H1 (cell line): Measurements from ENCODE around the gene TEAD1. TPM values are rescaled to one million over a fixed set of nuclear protein-coding genes. Genes with fewer than 3 reads are reported as not detected.

ENCODE experiments used
- CTCF ChIA-PET: fragments of 300-600 bp; sonication (Branson Sonifier 250); formaldehyde crosslinking; loops from one replicate; lab custom pipeline; 2021; ENCODE audit not compliant: partially characterized antibody; lab: Charles Lee
- POLR2A ChIA-PET: fragments of 300-600 bp; sonication (Branson Sonifier 250); formaldehyde crosslinking; loops from one replicate; lab custom pipeline; 2021; ENCODE audit warnings: inconsistent platforms; ENCODE audit not compliant: partially characterized antibody; lab: Charles Lee
- DNase-seq, 2 experiments: peaks; one replicate each; pipeline versions ENCODE4 v3.0.0 to v3.0.0-alpha.2; 2010 to 2022; ENCODE audit warnings: low spot score in 2 of 2, low read depth in 1 of 2, mixed read lengths in 1 of 2
- FAIRE-seq: peaks from 2 replicates; lab custom pipeline; 2011; peaks lifted over from hg19 to GRCh38; lab: Jason Lieb, UNC
- H2AFZ ChIP-seq: 2 replicates; pipeline ENCODE4 v1.8.1; 2012; ENCODE audit warnings: low read length, inconsistent platforms
- H2AK5ac ChIP-seq: 2 replicates; pipeline ENCODE4 v1.6.1; 2013; ENCODE audit warnings: low read depth, low read length
- H2BK120ac ChIP-seq: replicated peaks from 2 replicates; pipeline ENCODE3; 2013; ENCODE audit warnings: low read depth, low read length, inconsistent platforms
- H2BK12ac ChIP-seq: 2 replicates; pipeline ENCODE4 v1.6.1; 2013; ENCODE audit warnings: low read depth, low read length
- H2BK15ac ChIP-seq: 2 replicates; pipeline ENCODE4 v1.6.1; 2013; ENCODE audit warnings: low read length
- H2BK20ac ChIP-seq: 2 replicates; pipeline ENCODE4 v1.6.1; 2013; ENCODE audit warnings: low read length
- H2BK5ac ChIP-seq: 2 replicates; pipeline ENCODE4 v1.6.1; 2013; ENCODE audit warnings: low read depth, low read length
- H3K14ac ChIP-seq: 2 replicates; pipeline ENCODE4 v1.6.1; 2013; ENCODE audit warnings: inconsistent platforms; ENCODE audit not compliant: insufficient read length
- H3K18ac ChIP-seq: 2 replicates; pipeline ENCODE4 v1.6.1; 2013; ENCODE audit warnings: low read length; ENCODE audit errors: extremely low read depth
- H3K23ac ChIP-seq: 2 replicates; pipeline ENCODE4 v1.6.1; 2013; ENCODE audit warnings: inconsistent platforms; ENCODE audit not compliant: insufficient read length
- H3K23me2 ChIP-seq: 2 replicates; pipeline ENCODE4 v1.6.1; 2013; ENCODE audit warnings: low read depth, low read length
- H3K27ac ChIP-seq: 2 replicates; pipeline ENCODE4 v1.6.1; 2011; ENCODE audit warnings: low read depth, low read length, inconsistent platforms
- H3K27me3 ChIP-seq, 4 experiments: replicated peaks in 1 of 4; 1 replicate in 1 of 4; 2 replicates in 3 of 4; pipeline versions ENCODE4 v1.6.1 to v1.8.1; 2011 to 2013; ENCODE audit warnings: low read length in 3 of 4, mild to moderate bottlenecking in 3 of 4, inconsistent platforms in 2 of 4, mixed read lengths in 2 of 4, moderate library complexity in 1 of 4; ENCODE audit not compliant: control insufficient read depth in 3 of 4, insufficient read depth in 3 of 4; ENCODE audit errors: extremely low read depth in 1 of 4
- H3K36me3 ChIP-seq, 4 experiments: 2 replicates each; pipeline versions ENCODE4 v1.6.1 to v1.8.1; 2011 to 2013; ENCODE audit warnings: mild to moderate bottlenecking in 4 of 4, low read length in 3 of 4, moderate library complexity in 2 of 4, control low read depth in 1 of 4, inconsistent platforms in 1 of 4; ENCODE audit not compliant: insufficient read depth in 4 of 4, control insufficient read depth in 2 of 4
- H3K4ac ChIP-seq: replicated peaks from 2 replicates; pipeline ENCODE3; 2013; ENCODE audit warnings: low read length, low read depth, mixed read lengths, inconsistent platforms; ENCODE audit not compliant: insufficient read length
- H3K4me1 ChIP-seq, 4 experiments: replicated peaks in 1 of 4; 1 replicate in 1 of 4; 2 replicates in 3 of 4; pipeline versions ENCODE4 v1.6.1 to v1.8.1; 2011 to 2013; ENCODE audit warnings: low read length in 3 of 4, inconsistent platforms in 2 of 4, mixed read lengths in 1 of 4; ENCODE audit not compliant: insufficient read depth in 4 of 4, control insufficient read depth in 3 of 4
- H3K4me2 ChIP-seq, 2 experiments: 2 replicates each; pipeline versions ENCODE4 v1.6.1 to v1.8.1; 2011 to 2013; ENCODE audit warnings: low read depth in 2 of 2, low read length in 2 of 2, control low read depth in 1 of 2, inconsistent platforms in 1 of 2, mild to moderate bottlenecking in 1 of 2; ENCODE audit not compliant: insufficient read depth in 1 of 2
- H3K4me3 ChIP-seq, 4 experiments: fragments of 200-600, 300-600 bp in 1 of 4; sonication (generic), shearing (Covaris generic), sonication (Bioruptor Twin) in 1 of 4; 2 replicates each; pipeline versions ENCODE4 v1.5.1 to v1.8.1; 2011 to 2016; ENCODE audit warnings: low read length in 4 of 4, low read depth in 3 of 4, control low read depth in 2 of 4, inconsistent platforms in 2 of 4, mild to moderate bottlenecking in 2 of 4, mixed read lengths in 1 of 4, moderate library complexity in 1 of 4; ENCODE audit not compliant: insufficient read depth in 2 of 4; ENCODE audit errors: extremely low read depth in 1 of 4
- H3K56ac ChIP-seq: replicated peaks from 2 replicates; pipeline ENCODE3; 2013; ENCODE audit warnings: low read depth, mild to moderate bottlenecking, mixed read lengths, low read length, inconsistent platforms; ENCODE audit not compliant: insufficient read length
- H3K79me1 ChIP-seq: 2 replicates; pipeline ENCODE4 v1.6.1; 2013; ENCODE audit warnings: low read depth, low read length, control low read depth
- H3K79me2 ChIP-seq, 2 experiments: 2 replicates each; pipeline versions ENCODE4 v1.6.1 to v1.8.1; 2012 to 2013; ENCODE audit warnings: low read length in 2 of 2, mild to moderate bottlenecking in 2 of 2, inconsistent platforms in 1 of 2; ENCODE audit not compliant: insufficient read depth in 2 of 2, control insufficient read depth in 1 of 2
- H3K9ac ChIP-seq, 4 experiments: replicated peaks in 1 of 4; 1 replicate in 1 of 4; 2 replicates in 3 of 4; pipeline versions ENCODE4 v1.6.1 to v1.8.1; 2011 to 2013; ENCODE audit warnings: low read depth in 3 of 4, low read length in 3 of 4, control low read depth in 2 of 4, mild to moderate bottlenecking in 2 of 4, moderate library complexity in 2 of 4, inconsistent platforms in 1 of 4; ENCODE audit errors: extremely low read depth in 1 of 4
- H3K9me3 ChIP-seq, 2 experiments: 2 replicates each; pipeline versions ENCODE4 v1.6.1 to v1.8.1; 2012 to 2013; ENCODE audit warnings: mild to moderate bottlenecking in 2 of 2, moderate library complexity in 2 of 2, control low read depth in 1 of 2, inconsistent platforms in 1 of 2, low read depth in 1 of 2, low read length in 1 of 2, mixed read lengths in 1 of 2; ENCODE audit not compliant: insufficient read depth in 2 of 2
- H4K20me1 ChIP-seq, 2 experiments: replicated peaks in 1 of 2; 2 replicates each; pipeline versions ENCODE3 to v1.8.1; 2011 to 2013; ENCODE audit warnings: inconsistent platforms in 2 of 2, low read length in 2 of 2, mild to moderate bottlenecking in 1 of 2; ENCODE audit not compliant: insufficient read depth in 2 of 2, control insufficient read depth in 1 of 2
- H4K5ac ChIP-seq: 2 replicates; pipeline ENCODE4 v1.6.1; 2013; ENCODE audit warnings: low read length, low read depth, mixed read lengths, inconsistent platforms; ENCODE audit not compliant: insufficient read length
- H4K8ac ChIP-seq: 2 replicates; pipeline ENCODE4 v1.8.0; 2013; ENCODE audit warnings: mild to moderate bottlenecking, moderate library complexity, low read length, inconsistent platforms; ENCODE audit not compliant: insufficient read depth; ENCODE audit errors: extremely low read depth
- H4K91ac ChIP-seq: replicated peaks from 2 replicates; pipeline ENCODE3; 2013; ENCODE audit warnings: low read length, mixed read lengths, inconsistent platforms; ENCODE audit not compliant: insufficient read length
- WGBS, 2 experiments: shearing (Covaris generic) in 1 of 2; methylation state at CpG; one replicate each; pipeline versions ENCODE4 v1.1.6 to v1.1.7; 2013 to 2015; ENCODE audit warnings: low lambda C conversion rate in 2 of 2, mixed read lengths in 2 of 2, inconsistent platforms in 1 of 2, low coverage in 1 of 2, missing lambda C conversion rate in 1 of 2; ENCODE audit not compliant: insufficient replicate concordance in 2 of 2, insufficient coverage in 1 of 2, insufficient read length in 1 of 2; ENCODE audit errors: extremely low coverage in 1 of 2, missing lambda C conversion rate in 1 of 2; 5-methylcytosine and 5-hydroxymethylcytosine counted together
- polyA plus RNA-seq, 7 experiments: library from polyadenylated mRNA; depleted of rRNA in 3 of 7; stranded (reverse) in 5 of 7; unstranded in 2 of 7; fragments of >200 nt in 5 of 7; fragments of 200-250 nt in 2 of 7; gene quantifications; 1 replicate in 5 of 7; 2 replicates in 1 of 7; 4 replicates in 1 of 7; pipeline versions ENCODE4 v1.2.1 to v1.2.3, GENCODE V29; 2011 to 2013; ENCODE audit warnings: missing spikeins in 2 of 7, mixed read lengths in 2 of 7
- total RNA-seq: library from RNA; stranded (reverse); fragmentation: NEBNext Ultra II Directional; extraction: Animal tissue kit (Norgen Biotek cat#: 25700); gene quantifications from 2 replicates; pipeline ENCODE4 v1.2.1, GENCODE V29; 2021

TEAD1 gene
- total and polyA plus RNA-seq, 2 of the 8 experiments (the other 6 are each of a cell fraction or from before 2014, with no cell fraction given), result 15.6 to 67.4 TPM

- no peaks in the 10 kb centered on the region for H4K20me1 ChIP-seq
- POLR2A ChIA-PET, result interaction anchor here (1.0 to 5.2 kb wide), 8 partner anchors 9 to 149 kb away, joined by 3 to 32 read pairs (median 4); no protein-coding TSS in a partner anchor
These were observed 153.1 kb downstream of the TEAD1 start for GRCh38 chr11:12827369-12827768.

More at GRCh38 chr11:12827369-12827768, 153.1 kb downstream of the TEAD1 start:
- Histone ChIP-seq H3K4ac (no peak overlapping the region), H2BK12ac (0 out of 2 replicates have a peak overlapping the region, but pooled peaks have one; percentile 72), H3K4me2 (peak overlapping the region; percentile 84 to 88; a peak in 2 of 4 replicates), H3K4me3 (peak overlapping the region in 3 of 4 experiments; percentile 44 to 60 (median 45); a peak in 5 of 8 replicates), H2BK15ac (no peak overlapping the region), H3K14ac (no peak overlapping the region), H4K5ac (no peak overlapping the region), H3K79me2 (peaks cover 2 to 56% of the 10 kb centered on the region in 2 experiments; a peak in 3 of 4 replicates), H3K4me1 (peaks cover 26 to 42% (median 34%) of the 10 kb centered on the region in 4 experiments), H3K23me2 (0 out of 2 replicates have a peak, but pooled peaks cover 6% of the 10 kb centered on the region), H3K18ac (no peak overlapping the region), H3K23ac (no peak overlapping the region), H3K36me3 (no peaks in the 10 kb centered on the region), H2AFZ (no peak overlapping the region), H3K79me1 (no peaks in the 10 kb centered on the region; the same call in 1 of the 2 replicates), H3K56ac (no peak overlapping the region), H4K8ac (no peak overlapping the region), H4K91ac (no peak overlapping the region), H2BK20ac (no peak overlapping the region), H2AK5ac (no peak overlapping the region), H3K27ac (peak overlapping the region; percentile 73), H2BK5ac (0 out of 2 replicates have a peak overlapping the region, but pooled peaks have one; percentile 80), H3K27me3 (no peaks in the 10 kb centered on the region), H2BK120ac (no peak overlapping the region), H3K9ac (no peak overlapping the region; a peak in 1 of 7 replicates), H3K9me3 (no peaks in the 10 kb centered on the region)
- FAIRE-seq (no peak), DNase-seq (no peak)
- WGBS, 2 experiments, result 44% methylated on average over 1 of the region's 1 CpG; no CpG with 5 or more reads in 1 of the 2 experiments
- CTCF ChIA-PET, result interaction anchor here (0.6 to 2.7 kb wide), 5 partner anchors 40 to 496 kb away, joined by 3 to 11 read pairs (median 5); no protein-coding TSS in a partner anchor
